HEK293 (cell line): ENCODE results near the gene DST.
"Not testable (repeated sequence)": the region's sequence is repeated elsewhere in the genome, so short reads cannot be mapped to it uniquely, and the experiment has no call there.

Experiments
- CTCF ChIA-PET: fragments of 350-600 bp; formaldehyde crosslinking; extraction: SDS; loops from one replicate; lab custom pipeline; 2021; ENCODE audit warnings: antibody characterized with exemption; lab: Yijun Ruan, JAX
- POLR2A ChIA-PET: fragments of 300-600 bp; formaldehyde crosslinking; extraction: SDS; loops from one replicate; lab custom pipeline; 2020; ENCODE audit warnings: antibody characterized with exemption, inconsistent platforms; lab: Yijun Ruan, JAX
- H3K27ac ChIP-seq: fragments of 200-500 bp; sonication (Bioruptor generic); 2 replicates; pipeline ENCODE4 v1.5.1; 2014; ENCODE audit warnings: low read depth, low read length, control low read depth, inconsistent platforms; ENCODE audit errors: extremely low read depth
- H3K36me3 ChIP-seq, 2 experiments: fragments of 200-500 bp in 1 of 2; sonication (Bioruptor generic) in 1 of 2; 1 replicate in 1 of 2; 2 replicates in 1 of 2; pipeline ENCODE4 v1.5.1; 2014 to 2017; ENCODE audit warnings: inconsistent platforms in 2 of 2, low read length in 2 of 2; ENCODE audit not compliant: control insufficient read depth in 2 of 2, insufficient read depth in 1 of 2
- H3K4me1 ChIP-seq: fragments of 200-500 bp; sonication (Bioruptor generic); 2 replicates; pipeline ENCODE4 v1.5.1; 2014; ENCODE audit warnings: mild to moderate bottlenecking, low read length, inconsistent platforms; ENCODE audit not compliant: control insufficient read depth, insufficient read depth
- H3K4me3 ChIP-seq: 2 replicates; pipeline ENCODE4 v1.5.1; 2011; ENCODE audit warnings: low read depth, mild to moderate bottlenecking, control low read depth, low read length, moderate library complexity
- H3K9me3 ChIP-seq: fragments of 200-500 bp; sonication (Bioruptor generic); 2 replicates; pipeline ENCODE4 v1.5.1; 2014; ENCODE audit warnings: low read depth, low read length, inconsistent platforms; ENCODE audit not compliant: control insufficient read depth, insufficient read depth
- GLI4 ChIP-seq: fragments of 450-650 bp; formaldehyde crosslinking; IDR thresholded peaks from 2 replicates; pipeline ENCODE4 v1.5.1; 2016; ENCODE audit warnings: missing biosample characterization, missing genetic modification characterization
- IKZF3 ChIP-seq: fragments of 450-650 bp; IDR thresholded peaks from 2 replicates; pipeline ENCODE4 v1.5.0; 2018; ENCODE audit warnings: missing biosample characterization, mild to moderate bottlenecking, missing genetic modification characterization, moderate library complexity
- MYNN ChIP-seq: fragments of 450-650 bp; formaldehyde crosslinking; IDR thresholded peaks from 2 replicates; pipeline ENCODE4 v1.5.1; 2016; ENCODE audit warnings: missing biosample characterization, missing genetic modification characterization, borderline replicate concordance
- PRDM1 ChIP-seq: fragments of 450-650 bp; formaldehyde crosslinking; IDR thresholded peaks from 2 replicates; pipeline ENCODE4; 2016; ENCODE audit warnings: missing biosample characterization, missing genetic modification characterization
- PRDM6 ChIP-seq: fragments of 450-650 bp; formaldehyde crosslinking; IDR thresholded peaks from 2 replicates; pipeline ENCODE4 v1.5.1; 2017; ENCODE audit warnings: missing biosample characterization, missing genetic modification characterization
- SP7 ChIP-seq: fragments of 450-650 bp; formaldehyde crosslinking; IDR thresholded peaks from 2 replicates; pipeline ENCODE4 v1.5.1; 2016; ENCODE audit warnings: missing biosample characterization, missing genetic modification characterization
- ZBTB17 ChIP-seq: fragments of 450-650 bp; formaldehyde crosslinking; IDR thresholded peaks from 2 replicates; pipeline ENCODE4 v1.5.1; 2016; ENCODE audit warnings: missing biosample characterization, missing genetic modification characterization
- ZNF175 ChIP-seq: fragments of 450-650 bp; formaldehyde crosslinking; IDR thresholded peaks from 2 replicates; pipeline ENCODE4 v1.5.1; 2016; ENCODE audit warnings: missing biosample characterization, missing genetic modification characterization
- ZNF184 ChIP-seq: fragments of 450-650 bp; IDR thresholded peaks from 2 replicates; pipeline ENCODE4 v1.5.1; 2018; ENCODE audit warnings: missing biosample characterization, mild to moderate bottlenecking, missing genetic modification characterization
- ZNF394 ChIP-seq: fragments of 450-650 bp; formaldehyde crosslinking; IDR thresholded peaks from 2 replicates; pipeline ENCODE4 v1.5.1; 2016; ENCODE audit warnings: missing biosample characterization, missing genetic modification characterization, mild to moderate bottlenecking, moderate library complexity, borderline replicate concordance
- ZNF600 ChIP-seq: fragments of 450-650 bp; formaldehyde crosslinking; IDR thresholded peaks from 2 replicates; pipeline ENCODE4 v1.5.1; 2016; ENCODE audit warnings: missing biosample characterization, missing genetic modification characterization

Gene DST

GRCh38 chr6:56667336-56667735, 24.6 kb upstream of the DST start:
- POLR2A ChIA-PET: no interaction called here

GRCh38 chr6:56664029-56664428, 21.3 kb upstream of the DST start:
- Histone ChIP-seq H3K27ac (no peak overlapping the region), H3K9me3 (no peaks in the 10 kb centered on the region), H3K4me3 (no peak overlapping the region), H3K4me1 (peaks cover 25% of the 10 kb centered on the region), H3K36me3 (no peaks in the 10 kb centered on the region)
- ChIA-PET CTCF (interaction anchor here (1.3 kb wide), 2 partner anchors 24 to 46 kb away, joined by 3 to 5 read pairs; no protein-coding TSS in a partner anchor), POLR2A (no interaction called here)
- TF ChIP-seq ZNF600: peak; percentile 69
- 0 out of 2 replicates have a peak, but pooled peaks have one; percentile 32 for TF ChIP-seq ZBTB17 (tag by site-specific recombination)
- TF ChIP-seq ZNF394 (tag by site-specific recombination): no peak

More at GRCh38 chr6:56667336-56667735, 24.6 kb upstream of the DST start:
- CTCF ChIA-PET: interaction anchor here (0.6 to 1.9 kb wide), 5 partner anchors 19 to 43 kb away, joined by 3 to 8 read pairs (median 5); no protein-coding TSS in a partner anchor
- Histone ChIP-seq H3K9me3 (no peaks in the 10 kb centered on the region), H3K4me3 (no peak overlapping the region), H3K36me3 (no peaks in the 10 kb centered on the region; a peak in 1 of 3 replicates), H3K27ac (no peak overlapping the region), H3K4me1 (peaks cover 25% of the 10 kb centered on the region)
- peak; percentile 68; the same call in 1 of the 2 replicates for TF ChIP-seq MYNN
- no peak for TF ChIP-seq ZNF184 (tag by site-specific recombination)
- TF ChIP-seq GLI4 (tag by site-specific recombination): no peak
- peak; percentile 82 for TF ChIP-seq PRDM6 (tag by site-specific recombination)

- H3K4me1 ChIP-seq: peaks cover 25% of the 10 kb centered on the region
- CTCF ChIA-PET: interaction anchor here (1.3 kb wide), 1 partner anchor 47 kb away, joined by 5 read pairs; no protein-coding TSS in a partner anchor
- no peak overlapping the region for H3K4me3 ChIP-seq
- TF ChIP-seq PRDM6 (tag by site-specific recombination) (peak; percentile 55; the same call in 1 of the 2 replicates), ZNF175 (no peak), IKZF3 (tag by site-specific recombination) (0 out of 2 replicates have a peak, but pooled peaks have one; percentile 32)
- TF ChIP-seq, all 188 proteins: peak for 2
- H3K36me3 ChIP-seq: no peaks in the 10 kb centered on the region
- POLR2A ChIA-PET: no interaction called here
- H3K9me3 ChIP-seq: no peaks in the 10 kb centered on the region
- H3K27ac ChIP-seq: no peak overlapping the region
Observed at GRCh38 chr6:56663344-56663743, 20.7 kb upstream of the DST start.

- POLR2A ChIA-PET, H3K36me3 ChIP-seq, H3K4me3 ChIP-seq, H3K9me3 ChIP-seq, H3K27ac ChIP-seq: not testable (repeated sequence)
- TF ChIP-seq SP7 (tag by site-specific recombination): 0 out of 2 replicates have a peak, but pooled peaks have one; percentile 26
- TF ChIP-seq ZBTB17 (tag by site-specific recombination): peak; percentile 62; the same call in 1 of the 2 replicates
- peak; percentile 32; the same call in 1 of the 2 replicates for TF ChIP-seq PRDM1
- H3K4me1 ChIP-seq: peaks cover 30% of the 10 kb centered on the region
- CTCF ChIA-PET: interaction anchor here (0.7 to 1.4 kb wide), 2 partner anchors 183 to 318 kb away, joined by 3 to 5 read pairs; no protein-coding TSS in a partner anchor
Observed at GRCh38 chr6:56661338-56661737, 18.6 kb upstream of the DST start.
